HepG2 (cell line): Measurements from ENCODE around the gene FEV. TPM values are rescaled to one million over a fixed set of nuclear protein-coding genes. Genes with fewer than 3 reads are reported as not detected.

Experiments
- ATAC-seq: fragments of 200-7000 bp; cut with Tn5 transposase; 3 replicates; pipeline ENCODE4 v1.9.1; 2020; ENCODE audit warnings: mild to moderate bottlenecking, moderate library complexity
- BruUV-seq: library from RNA; stranded (reverse); fragments of 400-500 nt; replicated peaks from 2 replicates; lab custom pipeline; 2021; lab: Mats Ljungman, UMichigan
- CTCF ChIA-PET: fragments of 300-600 bp; formaldehyde crosslinking; extraction: SDS; loops from one replicate; lab custom pipeline; 2021; ENCODE audit warnings: low total read pairs, inconsistent platforms, low intra/inter-chr PET ratio; lab: Yijun Ruan, JAX
- POLR2A ChIA-PET: fragments of 350-600 bp; sonication (Branson Sonifier 250); formaldehyde crosslinking; loops from one replicate; lab custom pipeline; 2020; ENCODE audit warnings: antibody characterized with exemption, inconsistent platforms; lab: Yijun Ruan, JAX
- DNase-seq: peaks from one replicate; pipeline ENCODE4 v3.0.0-alpha.2; 2015; ENCODE audit warnings: low spot score
- FAIRE-seq: peaks from 3 replicates; lab custom pipeline; 2011; peaks lifted over from hg19 to GRCh38; lab: Jason Lieb, UNC
- H2AFZ ChIP-seq: one replicate; pipeline ENCODE4 v1.6.1; 2011; ENCODE audit warnings: low read length, inconsistent platforms
- H3K27ac ChIP-seq: fragments of 300-600 bp; 3 replicates; pipeline ENCODE4 v1.8.0; 2011; ENCODE audit warnings: mixed run types, mild to moderate bottlenecking, mixed read lengths, low read length, inconsistent platforms; ENCODE audit not compliant: insufficient read depth; ENCODE audit errors: extremely low read length
- H3K27me3 ChIP-seq, 2 experiments: fragments of 200-600 bp in 1 of 2; 2 replicates in 1 of 2; 3 replicates in 1 of 2; pipeline versions ENCODE4 v1.6.0 to v1.8.0; 2011; ENCODE audit warnings: low read length in 2 of 2, mild to moderate bottlenecking in 2 of 2, moderate library complexity in 2 of 2, inconsistent platforms in 1 of 2; ENCODE audit not compliant: insufficient read depth in 2 of 2, control insufficient read depth in 1 of 2
- H3K36me3 ChIP-seq, 2 experiments: fragments of 200-600 bp in 1 of 2; replicated peaks in 1 of 2; 2 replicates in 1 of 2; 3 replicates in 1 of 2; pipeline versions ENCODE4 v1.5.1 to v1.8.0; 2011; ENCODE audit warnings: low read length in 2 of 2, inconsistent platforms in 1 of 2; ENCODE audit not compliant: insufficient read depth in 2 of 2, control insufficient read depth in 1 of 2
- H3K4me1 ChIP-seq: 2 replicates; pipeline ENCODE4 v1.5.1; 2012; ENCODE audit warnings: low read length, inconsistent platforms; ENCODE audit not compliant: insufficient read depth
- H3K4me2 ChIP-seq: 2 replicates; pipeline ENCODE4 v1.6.0; 2011; ENCODE audit warnings: low read depth, low read length, inconsistent platforms
- H3K4me3 ChIP-seq, 3 experiments: fragments of 200-600 bp in 1 of 3; sonication (generic), shearing (Covaris generic) in 1 of 3; replicated peaks in 1 of 3; 2 replicates each; pipeline ENCODE4 v1.5.1; 2011 to 2016; ENCODE audit warnings: low read length in 3 of 3, inconsistent platforms in 2 of 3, low read depth in 2 of 3, mild to moderate bottlenecking in 2 of 3, control low read depth in 1 of 3, mixed read lengths in 1 of 3; ENCODE audit not compliant: insufficient read depth in 1 of 3
- H3K79me2 ChIP-seq: one replicate; pipeline ENCODE4 v1.6.1; 2011; ENCODE audit warnings: low read length, inconsistent platforms; ENCODE audit not compliant: insufficient read depth
- H3K9ac ChIP-seq: 2 replicates; pipeline ENCODE4 v1.6.0; 2011; ENCODE audit warnings: mild to moderate bottlenecking, low read depth, low read length, inconsistent platforms; ENCODE audit not compliant: insufficient read depth
- H3K9me3 ChIP-seq: 2 replicates; pipeline ENCODE4 v1.5.1; 2012; ENCODE audit warnings: mild to moderate bottlenecking, low read length
- H4K20me1 ChIP-seq: 2 replicates; pipeline ENCODE4 v1.6.0; 2011; ENCODE audit warnings: inconsistent platforms, mild to moderate bottlenecking, low read length, moderate library complexity; ENCODE audit not compliant: insufficient read depth
- BRCA1 ChIP-seq: sonication (generic); formaldehyde crosslinking; IDR thresholded peaks from 2 replicates; pipeline ENCODE4 v1.4.0; 2020; ENCODE audit warnings: missing genetic modification reagents
- DBP ChIP-seq: sonication (generic); formaldehyde crosslinking; IDR thresholded peaks from 2 replicates; pipeline ENCODE4 v1.4.0; 2020; ENCODE audit warnings: missing genetic modification reagents; ENCODE audit errors: not compliant biosample characterization
- FOSL1 ChIP-seq: sonication (generic); formaldehyde crosslinking; IDR thresholded peaks from 2 replicates; pipeline ENCODE4 v1.9.0; 2021; ENCODE audit warnings: missing genetic modification reagents, borderline replicate concordance
- FOXA1 ChIP-seq, 2 experiments: fragments of 450-650 bp in 1 of 2; sonication (generic) in 1 of 2; formaldehyde crosslinking in 1 of 2; IDR thresholded peaks; 2 replicates each; pipeline versions ENCODE4 v1.4.0 to v1.6.1; 2016 to 2020; ENCODE audit warnings: missing genetic modification reagents in 1 of 2
- HNRNPK ChIP-seq: fragments of 200-400 bp; formaldehyde crosslinking; IDR thresholded peaks from 2 replicates; pipeline ENCODE4 v1.6.1; 2018; ENCODE audit warnings: low read length, low read depth, moderate library complexity, mild to moderate bottlenecking; ENCODE audit not compliant: poor library complexity, severe bottlenecking
- HNRNPLL ChIP-seq: fragments of 200-400 bp; formaldehyde crosslinking; IDR thresholded peaks from 2 replicates; pipeline ENCODE4 v1.6.1; 2017; ENCODE audit warnings: mild to moderate bottlenecking, low read depth, low read length; ENCODE audit not compliant: poor library complexity, severe bottlenecking
- KDM1A ChIP-seq: IDR thresholded peaks from 2 replicates; pipeline ENCODE4 v1.6.1; 2016; ENCODE audit warnings: missing compliant biosample characterization
- KMT2A ChIP-seq: sonication (generic); formaldehyde crosslinking; IDR thresholded peaks from 2 replicates; pipeline ENCODE4 v1.4.0; 2020; ENCODE audit warnings: missing genetic modification reagents
- MIER3 ChIP-seq: IDR thresholded peaks from 2 replicates; pipeline ENCODE4 v1.6.1; 2016; ENCODE audit warnings: missing compliant biosample characterization, borderline replicate concordance
- PHB2 ChIP-seq: fragments of 450-650 bp; IDR thresholded peaks from 2 replicates; pipeline ENCODE4 v1.6.1; 2018; ENCODE audit not compliant: partially characterized antibody
- SIX4 ChIP-seq: sonication (generic); formaldehyde crosslinking; IDR thresholded peaks from 2 replicates; pipeline ENCODE4 v1.4.0; 2020; ENCODE audit warnings: missing genetic modification reagents
- SOX6 ChIP-seq, 2 experiments: fragments of 450-650 bp in 1 of 2; sonication (generic) in 1 of 2; formaldehyde crosslinking in 1 of 2; IDR thresholded peaks; 2 replicates each; pipeline versions ENCODE4 v1.4.0 to v1.6.1; 2017 to 2020; ENCODE audit warnings: antibody characterized with exemption in 1 of 2, mild to moderate bottlenecking in 1 of 2, missing genetic modification reagents in 1 of 2
- ZFYVE20 ChIP-seq: sonication (generic); formaldehyde crosslinking; IDR thresholded peaks from 2 replicates; pipeline ENCODE4 v1.8.0; 2023; ENCODE audit warnings: low read depth, mild to moderate bottlenecking, moderate library complexity, missing genetic modification reagents, borderline replicate concordance
- ZHX1 ChIP-seq: sonication (generic); formaldehyde crosslinking; IDR thresholded peaks from 2 replicates; pipeline ENCODE4 v1.8.1; 2022; ENCODE audit warnings: low read depth, mild to moderate bottlenecking, missing genetic modification reagents
- ZNF12 ChIP-seq: sonication (generic); formaldehyde crosslinking; IDR thresholded peaks from 2 replicates; pipeline ENCODE4 v1.5.0; 2020; ENCODE audit warnings: missing genetic modification reagents
- ZNF205 ChIP-seq: IDR thresholded peaks from 2 replicates; pipeline ENCODE4 v1.6.1; 2018; ENCODE audit warnings: missing biosample characterization, missing genetic modification reagents
- ZNF33A ChIP-seq: sonication (generic); formaldehyde crosslinking; IDR thresholded peaks from 2 replicates; pipeline ENCODE4 v1.5.1; 2020; ENCODE audit warnings: missing genetic modification reagents, mild to moderate bottlenecking, moderate library complexity, borderline replicate concordance
- ZNF709 ChIP-seq: sonication (generic); formaldehyde crosslinking; IDR thresholded peaks from 2 replicates; pipeline ENCODE4 v1.5.0; 2020; ENCODE audit warnings: mild to moderate bottlenecking, missing genetic modification reagents
- ZNF740 ChIP-seq: sonication (generic); formaldehyde crosslinking; IDR thresholded peaks from 2 replicates; pipeline ENCODE4 v1.4.0; 2020; ENCODE audit warnings: missing genetic modification reagents
- WGBS: methylation state at CpG from one replicate; pipeline ENCODE4 v1.1.6; 2017; ENCODE audit warnings: low lambda C conversion rate; 5-methylcytosine and 5-hydroxymethylcytosine counted together
- in situ Hi-C: cut with HindIII; loops from 2 replicates; pipeline ENCODE4 v1.10.0; 2017; ENCODE audit warnings: low pct_unique_long_range_greater_than_20kb; ENCODE audit not compliant: extremely low pct_ligation_motif_present
- intact Hi-C: fragments of 100-400 bp; cut with micrococcal nuclease; formaldehyde crosslinking; loops from one replicate; pipeline ENCODE4 v1.10.0; 2022; ENCODE audit not compliant: unreplicated experiment
- polyA plus RNA-seq, 8 experiments: library from polyadenylated mRNA; depleted of rRNA in 3 of 8; stranded (reverse) in 7 of 8; unstranded in 1 of 8; fragments of >200 nt; fragmentation: Illumina TruSeq in 4 of 8; extraction: Trizol in 4 of 8; gene quantifications; 2 replicates each; pipeline versions ENCODE4 v1.2.1 to v1.2.3, GENCODE V29; 2011 to 2016; ENCODE audit warnings: low read depth in 4 of 8, missing spikeins in 1 of 8, mixed read lengths in 1 of 8; ENCODE audit not compliant: insufficient read depth in 1 of 8
- total RNA-seq, 5 experiments: library from RNA; depleted of rRNA; stranded (reverse); fragments of >200 nt; fragmentation: Illumina TruSeq; extraction: Trizol; gene quantifications; 2 replicates each; pipeline ENCODE4 v1.2.3, GENCODE V29; 2016; ENCODE audit warnings: low read depth in 1 of 5

Gene FEV
- total and polyA plus RNA-seq, 2 of the 13 experiments (the other 11 are each of a cell fraction or from before 2014, with no cell fraction given) = not detected

GRCh38 chr2:219030177-219030940 lies 45.4 kb upstream of the FEV start:
- Histone ChIP-seq H3K4me1 (no peaks in the 10 kb centered on the region), H3K27ac (no peak overlapping the region), H3K4me2 (no peak overlapping the region), H3K79me2 (no peaks in the 10 kb centered on the region), H3K36me3 (no peaks in the 10 kb centered on the region), H4K20me1 (peaks cover 14% of the 10 kb centered on the region; the same call in 1 of the 2 replicates), H3K9me3 (no peaks in the 10 kb centered on the region), H3K9ac (no peak overlapping the region), H2AFZ (no peak overlapping the region), H3K27me3 (peaks cover 15 to 78% of the 10 kb centered on the region in 2 experiments), H3K4me3 (no peak overlapping the region)
- TF ChIP-seq ZNF12 (CRISPR knock-in tag) = no peak
- no peak for TF ChIP-seq ZNF709
- no peak for TF ChIP-seq ZNF205 (CRISPR knock-in tag)
- no peak for TF ChIP-seq FOXA1 (IDR thresholded peaks at IDR 0.05)
- TF ChIP-seq FOXA1 (CRISPR knock-in tag; IDR thresholded peaks at IDR 0.05) = no peak
- no peak for TF ChIP-seq HNRNPK
- no peak for TF ChIP-seq SOX6 (IDR thresholded peaks at IDR 0.05)
- no peak for TF ChIP-seq SOX6 (CRISPR knock-in tag; IDR thresholded peaks at IDR 0.05)
- no peak for TF ChIP-seq KDM1A (CRISPR knock-in tag)
- no peak for TF ChIP-seq KMT2A (CRISPR knock-in tag)
- TF ChIP-seq ZHX1 = no peak
- no peak for TF ChIP-seq BRCA1
- TF ChIP-seq ZFYVE20 (CRISPR knock-in tag) = no peak
- no peak for TF ChIP-seq HNRNPLL
- TF ChIP-seq DBP = no peak
- no peak for TF ChIP-seq ZNF740
- TF ChIP-seq PHB2 = no peak
- no peak for TF ChIP-seq SIX4
- no peak for TF ChIP-seq FOSL1 (CRISPR knock-in tag)
- no peak for TF ChIP-seq ZNF33A (CRISPR knock-in tag)
- TF ChIP-seq MIER3 (CRISPR knock-in tag) = no peak
- intact Hi-C loops (no loop called here), in situ Hi-C loops (no loop called here)
- FAIRE-seq = no peak
- DNase-seq = no peak
- 54% methylated on average over 12 of the region's 16 CpGs for WGBS
- peak; percentile 25 for ATAC-seq
- ChIA-PET POLR2A (interaction anchor here (0.9 to 1.3 kb wide), 3 partner anchors 29 to 125 kb away, joined by 3 to 5 read pairs (median 3); no protein-coding TSS in a partner anchor), CTCF (interaction anchor here (1.1 to 3.2 kb wide), 6 partner anchors 27 to 125 kb away, joined by 3 to 48 read pairs (median 4); no protein-coding TSS in a partner anchor)
- no TSS peak for BruUV-seq
